DMS 273 treated with DMSO at 0.1 percent for 48 hours (cell line): Measurements from ENCODE around the gene TSPAN2.
"Not testable (repeated sequence)": the region's sequence is repeated elsewhere in the genome, so short reads cannot be mapped to it uniquely, and the experiment has no call there.

Experiments used
- DNase-seq: peaks from one replicate; lab custom pipeline; 2025; lab: John Stamatoyannopoulos, UW

TSPAN2 gene

GRCh38 chr1:115036814-115037507 lies 52.3 kb downstream of the TSPAN2 start:
- no peak for DNase-seq

- DNase-seq = no peak
Measured at GRCh38 chr1:115035652-115036051, 53.7 kb downstream of the TSPAN2 start.

GRCh38 chr1:115031595-115031994 lies 57.7 kb downstream of the TSPAN2 start:
- DNase-seq = no peak

GRCh38 chr1:115029526-115029925 lies 59.8 kb downstream of the TSPAN2 start, which contains the start of gene TSHB:
TSS of gene TSHB (plus strand) at chr1:115029826. CDS start at chr1:115033363, 3,537 bp downstream.
- no peak for DNase-seq

GRCh38 chr1:115023593-115023992 lies 65.7 kb downstream of the TSPAN2 start:
- DNase-seq = no peak

- no peak for DNase-seq
Measured at GRCh38 chr1:115021145-115021544, 68.2 kb downstream of the TSPAN2 start.

GRCh38 chr1:115019549-115019948 lies 69.8 kb downstream of the TSPAN2 start:
- not testable (repeated sequence) for DNase-seq

- no peak for DNase-seq
Measured at GRCh38 chr1:115013792-115014191, 75.5 kb downstream of the TSPAN2 start.

GRCh38 chr1:115012434-115012833 lies 76.9 kb downstream of the TSPAN2 start:
- no peak for DNase-seq

GRCh38 chr1:115012006-115012405 lies 77.3 kb downstream of the TSPAN2 start:
- DNase-seq = no peak

- no peak for DNase-seq
Measured at GRCh38 chr1:115006191-115006590, 83.1 kb downstream of the TSPAN2 start.
